Stimulated activated effector memory CD8-positive, alpha-beta T cell treated with anti-CD3 and anti-CD28 coated beads, Interleukin-12 subunit alpha, Interleukin-12 subunit beta, amount 100 ng/mL, for 72 hours (primary cell): ENCODE results near the gene CXorf66.
"Not testable (repeated sequence)": the region's sequence is repeated elsewhere in the genome, so short reads cannot be mapped to it uniquely, and the experiment has no call there.

Experiments
- ATAC-seq: fragments of 150-1000 bp; cut with Tn5 transposase; 2 replicates; pipeline ENCODE4 v1.10.0; 2021
- DNase-seq, 2 donors: peaks; one replicate each; pipeline ENCODE4 v3.0.0; 2021 to 2022; ENCODE audit warnings: low spot score in 2 of 2
- H3K27ac Mint-ChIP-seq: one replicate; pipeline ENCODE4 v1.8.0; 2022; ENCODE audit warnings: mild to moderate bottlenecking, mixed read lengths
- H3K36me3 Mint-ChIP-seq: one replicate; pipeline ENCODE4 v1.8.0; 2022; ENCODE audit warnings: mild to moderate bottlenecking, mixed read lengths
- H3K4me1 Mint-ChIP-seq: one replicate; pipeline ENCODE4 v1.8.0; 2022; ENCODE audit warnings: mixed read lengths
- H3K4me3 Mint-ChIP-seq: one replicate; pipeline ENCODE4 v1.8.0; 2022; ENCODE audit warnings: mild to moderate bottlenecking, mixed read lengths
- H3K9me3 Mint-ChIP-seq: one replicate; pipeline ENCODE4 v1.8.0; 2022; ENCODE audit warnings: mixed read lengths

Gene CXorf66, protein sequence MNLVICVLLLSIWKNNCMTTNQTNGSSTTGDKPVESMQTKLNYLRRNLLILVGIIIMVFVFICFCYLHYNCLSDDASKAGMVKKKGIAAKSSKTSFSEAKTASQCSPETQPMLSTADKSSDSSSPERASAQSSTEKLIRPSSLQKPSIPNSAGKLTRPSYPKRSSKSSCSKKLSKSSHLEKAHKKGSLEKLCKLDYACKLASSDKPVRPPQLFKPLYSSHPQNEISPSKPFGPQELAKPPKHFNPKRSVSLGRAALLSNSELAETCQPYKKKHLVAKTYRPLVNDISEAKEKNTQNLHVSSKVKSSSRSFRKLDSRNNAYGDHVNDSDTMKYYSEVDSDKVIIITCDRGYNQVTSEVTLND

DNA sequence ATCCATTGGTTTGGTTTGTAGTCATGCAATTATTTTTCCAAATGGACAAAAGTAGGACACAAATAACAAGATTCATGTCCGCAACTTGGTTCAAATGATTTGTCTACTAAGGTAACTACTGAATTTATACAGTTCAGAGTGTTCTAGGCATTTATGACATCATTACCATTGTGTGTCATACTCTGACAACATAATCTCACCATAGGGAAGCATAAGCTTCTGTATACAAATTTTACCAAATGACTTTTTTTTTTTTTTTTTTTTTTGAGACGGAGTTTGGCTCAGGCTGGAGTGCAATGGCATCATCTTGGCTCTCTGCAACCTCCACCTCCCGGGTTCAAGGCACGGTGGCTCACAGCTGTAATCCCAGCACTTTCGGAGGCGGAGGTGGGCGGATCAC is at the start of gene CXorf66:
Gene CXorf66, minus strand, starts transcription at position 101 of the 400 bp plus-strand sequence. Its CDS starts 25 bp downstream, at position 76.
- ATAC-seq (no peak), DNase-seq (no peak)
- Mint-ChIP-seq H3K4me3 (no peak within 1 kb of the TSS), H3K27ac (no peak within 1 kb of the TSS), H3K9me3 (no peaks in the 10 kb centered on the region), H3K36me3 (no peaks in the 10 kb centered on the region), H3K4me1 (no peaks in the 10 kb centered on the region)

DNA sequence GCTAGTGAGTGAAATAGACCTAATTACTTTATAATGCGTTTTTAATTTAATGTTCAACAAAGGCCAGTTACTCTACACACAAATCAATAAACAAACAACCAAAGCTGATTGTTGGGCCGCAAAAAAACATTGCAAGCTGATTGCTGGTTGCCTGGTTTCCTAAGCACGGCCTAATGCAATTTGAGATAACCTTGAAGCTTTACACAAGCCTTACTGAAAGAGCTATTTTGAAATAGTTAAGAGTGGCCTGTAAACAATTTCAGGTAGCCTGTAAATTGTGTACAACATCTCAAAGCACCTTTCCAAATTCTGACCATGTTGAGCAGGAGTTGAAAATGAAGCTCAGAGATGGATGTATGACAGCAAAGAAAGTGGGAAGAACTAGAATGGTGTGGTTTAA is 17.5 kb upstream of the CXorf66 start:
- no peak for DNase-seq
- no peak for ATAC-seq
- no peaks in the 10 kb centered on the region for H3K36me3 Mint-ChIP-seq
- no peak overlapping the region for H3K27ac Mint-ChIP-seq
- H3K9me3 Mint-ChIP-seq = no peaks in the 10 kb centered on the region
- H3K4me1 Mint-ChIP-seq = no peaks in the 10 kb centered on the region
- H3K4me3 Mint-ChIP-seq = no peak overlapping the region

DNA sequence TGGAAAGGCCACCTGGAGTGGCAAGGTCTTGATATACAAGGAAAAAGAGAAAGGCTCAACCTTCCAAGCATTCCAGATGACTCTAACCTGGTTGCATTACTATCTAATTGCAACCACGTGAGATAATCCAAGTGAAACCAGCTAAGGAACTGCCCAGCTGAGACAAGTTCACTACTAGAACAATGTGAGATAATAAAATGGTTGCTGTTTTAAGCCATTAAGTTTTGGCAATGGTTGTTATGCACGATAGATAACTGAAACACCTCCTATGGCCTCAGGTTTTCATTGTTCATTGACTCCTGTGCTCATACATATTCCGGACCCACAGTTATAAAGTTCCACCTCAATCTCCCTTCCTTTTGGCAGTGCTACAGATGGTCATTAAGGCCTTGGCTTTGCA is 9.2 kb upstream of the CXorf66 start:
- H3K36me3 Mint-ChIP-seq = no peaks in the 10 kb centered on the region

DNA sequence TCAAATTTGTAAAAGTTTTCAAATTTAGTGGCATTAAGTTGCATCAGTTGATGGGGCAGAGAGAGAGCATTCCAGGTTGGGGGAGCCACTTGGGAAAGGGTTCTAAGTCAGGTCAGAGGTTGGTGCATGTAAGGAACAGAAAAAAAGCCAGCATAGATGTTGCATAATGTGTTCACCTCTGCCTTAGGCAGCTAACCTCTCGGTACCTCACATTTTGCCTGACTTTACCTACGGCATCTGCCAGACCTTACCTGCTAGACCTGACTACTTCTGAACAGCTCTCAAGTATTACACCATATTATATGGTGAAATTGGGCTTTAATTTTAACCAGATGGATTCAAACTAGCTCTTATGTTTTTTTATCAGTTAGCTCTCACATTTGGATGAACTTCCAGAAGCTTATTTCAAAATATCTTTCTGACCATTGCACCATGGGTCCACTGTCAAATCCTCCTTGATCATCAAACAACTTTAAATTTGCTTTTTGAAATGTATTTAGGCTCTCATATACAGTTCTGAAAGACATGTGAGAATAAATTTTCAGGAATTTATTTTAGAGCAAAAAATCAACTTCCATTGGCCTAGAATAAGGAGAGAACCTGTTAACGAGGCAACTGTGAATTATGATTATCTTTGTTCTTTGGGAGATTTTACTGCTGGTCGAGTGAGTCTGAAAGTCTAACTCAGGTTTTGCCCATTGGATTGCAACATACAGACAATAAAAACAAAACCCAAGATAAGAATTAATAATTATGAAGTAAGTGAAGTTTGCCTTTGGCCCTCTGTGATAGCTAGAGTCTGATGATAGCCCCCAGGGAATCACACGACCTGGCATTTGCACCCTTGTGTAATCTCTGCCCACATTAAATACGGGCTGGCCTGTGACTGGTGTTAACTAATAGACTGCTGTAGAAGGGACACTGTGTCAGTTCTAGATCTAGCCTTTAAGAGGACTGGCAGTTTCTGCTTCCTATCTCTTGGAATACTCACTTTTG is 7.6 kb upstream of the CXorf66 start:
- ATAC-seq (no peak), DNase-seq (no peak)
- no peaks in the 10 kb centered on the region for H3K9me3 Mint-ChIP-seq
- no peak overlapping the region for H3K4me3 Mint-ChIP-seq
- H3K27ac Mint-ChIP-seq = no peak overlapping the region
- no peaks in the 10 kb centered on the region for H3K36me3 Mint-ChIP-seq
- no peaks in the 10 kb centered on the region for H3K4me1 Mint-ChIP-seq

More for the DNA sequence above, 9.2 kb upstream of the CXorf66 start:
- no peak overlapping the region for H3K27ac Mint-ChIP-seq
- H3K9me3 Mint-ChIP-seq = no peaks in the 10 kb centered on the region
- no peak overlapping the region for H3K4me3 Mint-ChIP-seq
- no peak for DNase-seq
- H3K4me1 Mint-ChIP-seq = no peaks in the 10 kb centered on the region
- no peak for ATAC-seq

DNA sequence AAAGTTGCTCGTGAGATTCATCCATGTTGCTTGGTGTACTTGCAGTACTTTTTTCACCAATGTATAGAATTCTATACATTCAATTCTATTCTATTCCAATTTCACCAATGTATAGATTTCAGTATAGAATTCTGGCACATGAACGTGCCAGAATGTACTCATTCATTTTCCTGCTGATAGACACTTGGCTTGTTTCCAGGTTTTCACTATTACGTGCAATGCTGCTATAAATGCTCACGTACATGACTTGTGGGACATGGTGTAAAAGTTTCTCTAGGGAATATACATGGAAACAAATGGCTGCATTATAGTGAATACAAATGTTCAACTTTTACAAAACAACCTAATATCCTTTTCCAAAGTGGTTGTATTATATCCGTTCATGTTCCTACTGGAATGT is 6.8 kb upstream of the CXorf66 start:
- Mint-ChIP-seq H3K9me3 (no peaks in the 10 kb centered on the region), H3K27ac (no peak overlapping the region), H3K36me3 (no peaks in the 10 kb centered on the region), H3K4me3 (no peak overlapping the region), H3K4me1 (no peaks in the 10 kb centered on the region)
- ATAC-seq (no peak), DNase-seq (no peak)

DNA sequence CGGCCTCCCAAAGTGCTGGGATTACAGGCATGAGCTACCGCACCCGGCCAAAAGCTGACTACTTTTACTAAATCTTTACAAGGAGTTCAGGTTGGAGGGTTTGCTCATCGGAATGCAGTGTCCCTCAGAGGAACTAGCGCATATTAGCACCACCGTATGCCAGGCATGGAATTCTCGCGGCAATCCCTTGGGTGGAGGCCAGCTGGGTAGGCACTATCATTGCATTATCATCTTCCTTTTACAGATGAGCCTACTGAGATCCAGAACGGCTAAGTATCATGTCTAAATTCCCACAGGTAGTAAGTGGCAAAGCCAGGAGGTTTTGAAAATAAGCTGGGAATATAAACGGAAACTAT is 6.1 kb upstream of the CXorf66 start:
- DNase-seq = no peak
- Mint-ChIP-seq H3K9me3 (no peaks in the 10 kb centered on the region), H3K36me3 (no peaks in the 10 kb centered on the region), H3K4me1 (no peaks in the 10 kb centered on the region), H3K4me3 (no peak overlapping the region), H3K27ac (no peak overlapping the region)
- no peak for ATAC-seq

DNA sequence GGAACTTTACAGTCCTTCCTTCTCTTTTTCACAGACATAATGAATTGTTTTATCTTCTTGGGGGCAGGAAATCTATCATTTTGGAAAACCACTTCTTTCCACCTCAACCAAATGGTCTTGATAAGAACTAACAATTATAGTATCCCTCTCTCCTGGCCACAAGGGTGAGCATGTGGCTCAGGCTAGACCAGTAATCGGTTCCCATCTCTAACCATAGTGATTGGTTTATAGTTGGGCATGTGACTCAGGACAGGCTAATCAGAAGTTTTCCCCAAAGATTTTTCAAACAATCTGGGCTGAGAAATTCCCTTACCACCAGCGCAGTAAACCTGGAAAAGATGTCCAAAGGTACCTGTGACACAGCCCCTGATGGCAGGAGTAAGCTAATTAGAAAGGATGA is 4.0 kb upstream of the CXorf66 start:
- DNase-seq (no peak), ATAC-seq (no peak)
- Mint-ChIP-seq H3K4me3 (no peak overlapping the region), H3K9me3 (no peaks in the 10 kb centered on the region), H3K36me3 (no peaks in the 10 kb centered on the region), H3K27ac (no peak overlapping the region), H3K4me1 (no peaks in the 10 kb centered on the region)

DNA sequence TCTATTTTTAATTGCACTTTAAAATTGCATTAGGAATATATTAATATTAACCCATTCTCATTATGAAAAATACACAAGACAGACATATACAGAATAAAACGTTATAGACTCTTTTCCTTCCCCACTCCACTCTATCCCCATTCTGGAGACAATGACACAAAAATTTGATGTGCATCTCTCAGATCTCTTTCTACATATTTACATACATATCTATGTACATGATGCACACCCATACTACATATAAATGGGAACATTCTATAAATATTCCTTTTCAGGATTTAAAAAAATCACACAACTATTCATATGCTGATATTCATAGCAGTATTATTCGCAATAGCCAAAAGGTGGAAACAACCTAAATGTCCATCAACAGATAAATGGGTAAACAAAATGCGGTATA is 2.4 kb upstream of the CXorf66 start:
- no peak for ATAC-seq
- Mint-ChIP-seq H3K4me3 (no peak overlapping the region), H3K36me3 (no peaks in the 10 kb centered on the region), H3K4me1 (no peaks in the 10 kb centered on the region), H3K27ac (no peak overlapping the region), H3K9me3 (no peaks in the 10 kb centered on the region)
- no peak for DNase-seq

DNA sequence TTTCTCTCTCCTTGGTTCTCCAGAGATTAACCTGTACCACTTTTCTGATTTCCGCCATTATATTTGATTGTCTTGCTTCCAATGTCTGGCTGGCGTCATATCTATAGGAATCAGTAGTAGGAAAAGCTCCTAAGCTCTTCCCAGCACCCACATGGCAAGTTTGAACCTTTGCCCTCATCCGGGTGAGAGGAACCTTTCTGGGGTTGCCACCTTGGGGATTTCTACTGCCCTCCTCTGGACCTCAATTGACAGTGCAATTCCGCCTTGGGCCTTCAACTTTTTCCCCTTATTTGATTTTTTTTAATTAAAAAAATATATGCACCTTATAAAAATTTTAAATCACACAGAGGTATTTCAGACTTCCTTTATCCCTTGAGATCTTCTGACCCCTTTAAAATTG is 2.0 kb upstream of the CXorf66 start:
- Mint-ChIP-seq H3K27ac (no peak overlapping the region), H3K4me3 (no peak overlapping the region), H3K4me1 (no peaks in the 10 kb centered on the region), H3K9me3 (no peaks in the 10 kb centered on the region), H3K36me3 (no peaks in the 10 kb centered on the region)
- DNase-seq = no peak
- ATAC-seq = no peak

DNA sequence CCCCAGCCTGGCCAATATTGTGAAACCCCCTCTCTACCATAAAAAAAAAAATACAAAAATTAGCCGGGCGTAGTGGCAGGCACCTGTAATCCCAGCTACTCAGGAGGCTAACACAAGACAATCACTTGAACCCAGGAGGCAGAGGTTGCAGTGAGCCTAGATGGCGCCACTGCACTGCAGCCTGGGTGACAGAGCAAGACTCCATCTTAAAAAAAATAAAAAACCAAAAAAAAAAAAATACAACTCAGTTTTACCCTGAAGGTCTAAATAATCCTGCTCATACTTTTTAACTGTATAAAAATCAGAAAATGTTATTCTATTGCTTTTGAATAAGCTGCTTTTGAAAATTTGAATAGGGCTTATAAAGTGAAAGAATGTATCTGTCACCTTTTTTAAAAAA is 838 bp upstream of the CXorf66 start:
- H3K36me3 Mint-ChIP-seq, H3K9me3 Mint-ChIP-seq, DNase-seq, H3K4me3 Mint-ChIP-seq, H3K27ac Mint-ChIP-seq, ATAC-seq, H3K4me1 Mint-ChIP-seq: not testable (repeated sequence)

DNA sequence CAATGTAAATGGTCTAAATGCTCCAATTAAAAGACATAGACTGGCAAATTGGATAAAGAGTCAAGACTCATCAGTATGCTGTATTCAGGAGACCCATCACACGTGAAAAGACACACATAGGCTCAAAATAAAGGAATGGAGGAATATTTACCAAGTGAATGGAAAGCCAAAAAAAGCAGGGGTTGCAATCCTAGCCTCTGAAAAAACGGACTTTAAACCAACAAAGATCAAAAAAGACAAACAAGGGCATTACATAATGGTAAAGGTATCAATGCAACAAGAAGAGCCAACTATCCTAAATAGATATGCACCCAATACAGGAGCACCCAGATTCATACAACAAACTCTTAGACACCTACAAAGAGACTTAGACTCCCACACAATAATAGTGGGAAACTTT is 4.2 kb downstream of the CXorf66 start:
- not testable (repeated sequence) for H3K36me3 Mint-ChIP-seq, DNase-seq

DNA sequence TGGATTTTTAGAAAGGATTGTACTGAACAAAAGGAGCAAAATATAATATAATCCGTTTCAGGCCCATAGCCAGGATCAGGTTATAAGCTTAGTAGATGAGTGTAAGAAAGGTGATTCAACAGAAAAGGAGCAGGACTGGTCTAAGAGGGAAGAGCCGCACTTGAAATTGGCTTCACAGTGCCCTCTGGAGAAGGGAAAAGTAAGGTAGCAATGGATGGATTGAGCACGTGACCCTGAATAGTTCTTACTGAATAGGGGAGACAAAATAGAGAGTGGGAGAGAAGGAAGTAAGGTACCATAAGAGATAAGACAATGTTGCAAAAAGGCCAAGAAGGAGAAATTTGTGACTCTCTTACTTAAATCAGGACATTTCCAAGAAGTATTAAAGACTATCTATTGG is 15.6 kb downstream of the CXorf66 start:
- Mint-ChIP-seq H3K36me3 (no peaks in the 10 kb centered on the region), H3K4me1 (no peaks in the 10 kb centered on the region), H3K9me3 (no peaks in the 10 kb centered on the region), H3K27ac (no peak overlapping the region), H3K4me3 (no peak overlapping the region)
- DNase-seq = no peak
- ATAC-seq = no peak

More for the DNA sequence above, 4.2 kb downstream of the CXorf66 start:
- H3K4me3 Mint-ChIP-seq, ATAC-seq, H3K9me3 Mint-ChIP-seq, H3K4me1 Mint-ChIP-seq, H3K27ac Mint-ChIP-seq: not testable (repeated sequence)

DNA sequence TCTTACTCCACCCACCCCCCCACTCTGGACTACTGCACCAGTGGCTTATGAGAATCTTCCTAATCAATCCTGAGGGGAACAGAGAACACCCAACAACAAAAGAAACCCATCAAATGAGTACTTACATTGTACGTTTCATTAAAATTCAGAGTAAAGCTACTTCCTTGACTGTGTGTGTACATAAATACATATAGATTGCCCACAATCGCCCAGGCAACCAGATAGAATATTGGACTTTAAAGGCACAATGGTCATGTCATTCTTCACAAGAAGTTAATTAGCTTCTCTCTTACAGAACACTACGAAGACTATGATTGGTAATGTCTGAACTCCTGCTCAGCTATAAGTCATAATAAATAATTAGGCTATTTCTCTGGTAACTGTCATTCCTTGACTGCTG is 20.2 kb downstream of the CXorf66 start:
- no peak overlapping the region for H3K27ac Mint-ChIP-seq
- ATAC-seq = no peak
- H3K4me1 Mint-ChIP-seq = no peaks in the 10 kb centered on the region
- no peak overlapping the region for H3K4me3 Mint-ChIP-seq
- DNase-seq = no peak
- H3K36me3 Mint-ChIP-seq = no peaks in the 10 kb centered on the region
- H3K9me3 Mint-ChIP-seq = no peaks in the 10 kb centered on the region

DNA sequence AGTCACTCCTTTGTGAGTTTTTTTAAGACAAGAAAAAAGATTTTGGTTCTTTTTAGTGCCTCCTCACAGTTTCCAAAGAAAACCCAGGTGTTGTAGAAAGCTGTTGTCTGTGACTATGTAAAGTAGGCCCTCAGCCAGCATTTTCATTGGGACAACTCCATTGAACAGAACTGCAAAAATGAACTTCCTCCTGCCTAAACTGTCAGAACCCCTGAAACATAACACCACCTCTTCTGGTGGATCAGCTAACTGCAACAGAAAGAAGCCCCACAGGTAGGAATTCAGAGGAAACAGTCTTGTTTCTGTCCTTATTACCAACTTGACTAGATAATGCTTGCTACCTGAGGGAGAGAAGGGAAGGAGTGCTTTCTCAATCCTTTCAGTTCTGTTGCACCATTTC is 29.1 kb downstream of the CXorf66 start:
- Mint-ChIP-seq H3K4me3 (no peak overlapping the region), H3K36me3 (no peaks in the 10 kb centered on the region), H3K27ac (no peak overlapping the region), H3K4me1 (no peaks in the 10 kb centered on the region), H3K9me3 (no peaks in the 10 kb centered on the region)
- no peak for DNase-seq
- no peak for ATAC-seq

DNA sequence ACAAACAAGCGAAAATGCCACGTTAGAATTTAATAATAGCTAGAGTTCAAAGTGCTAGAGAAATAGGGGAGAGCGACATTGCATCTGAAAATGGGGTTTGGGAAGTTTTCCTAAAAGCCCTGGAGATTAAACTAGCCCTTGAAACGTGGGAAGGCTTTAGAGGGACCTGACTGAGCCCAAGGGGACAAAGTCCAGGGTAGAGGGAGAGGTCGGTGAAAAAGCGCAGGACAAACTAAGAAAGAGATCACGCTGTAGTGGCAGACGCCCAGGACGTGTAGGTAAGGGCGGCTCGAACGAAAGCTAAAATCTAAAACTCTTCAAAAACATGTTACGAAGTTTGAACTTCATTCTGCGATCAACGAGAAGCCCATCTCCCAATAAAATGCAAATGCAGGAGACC is 31.4 kb downstream of the CXorf66 start:
- no peaks in the 10 kb centered on the region for H3K9me3 Mint-ChIP-seq
- H3K27ac Mint-ChIP-seq = no peak overlapping the region
- no peak for ATAC-seq
- no peak for DNase-seq
- H3K36me3 Mint-ChIP-seq = no peaks in the 10 kb centered on the region
- H3K4me3 Mint-ChIP-seq = peak overlapping the region; percentile 78
- H3K4me1 Mint-ChIP-seq = peaks cover 9% of the 10 kb centered on the region
